K562 (cell line): Measurements from ENCODE around the gene ZKSCAN5. TPM values are rescaled to one million over a fixed set of nuclear protein-coding genes. Genes with fewer than 3 reads are reported as not detected.
A peak's percentile ranks its signal among the peaks of the same experiment; 100 is the strongest.

Experiments used
- ATAC-seq: fragments of 200-7000 bp; cut with Tn5 transposase; 3 replicates; pipeline ENCODE4 v1.9.1; 2020; ENCODE audit warnings: moderate library complexity
- BruUV-seq: library from RNA; stranded (reverse); fragments of 400-500 nt; replicated peaks from 2 replicates; lab custom pipeline; 2021; lab: Mats Ljungman, UMichigan
- CTCF ChIA-PET: fragments of 300-600 bp; formaldehyde crosslinking; extraction: SDS; loops from one replicate; lab custom pipeline; 2021; ENCODE audit warnings: low intra/inter-chr PET ratio; lab: Yijun Ruan, JAX
- POLR2A ChIA-PET: fragments of 300-600, 350-650 bp; sonication (Branson Sonifier 250); formaldehyde crosslinking; extraction: SDS; loops from one replicate; lab custom pipeline; 2021; ENCODE audit warnings: antibody characterized with exemption, inconsistent platforms; lab: Yijun Ruan, JAX
- DNase-seq, 4 experiments: peaks; one replicate each; pipeline versions ENCODE4 v3.0.0 to v3.0.0-alpha.2; 2011 to 2018; ENCODE audit warnings: low spot score in 3 of 4, mixed read lengths in 3 of 4; ENCODE audit errors: extremely low read depth in 1 of 4
- FAIRE-seq: peaks from 2 replicates; lab custom pipeline; 2011; peaks lifted over from hg19 to GRCh38; lab: Jason Lieb, UNC
- H2AFZ ChIP-seq: 2 replicates; pipeline ENCODE4 v1.6.0; 2011; ENCODE audit warnings: low read depth, low read length, control low read depth, inconsistent platforms
- H3K27ac ChIP-seq: fragments of 200-600 bp; 3 replicates; pipeline ENCODE4 v1.8.0; 2011; ENCODE audit warnings: low read depth, mild to moderate bottlenecking, control low read depth, inconsistent platforms, low read length, moderate library complexity, mixed read lengths; ENCODE audit errors: extremely low read depth
- H3K27me3 ChIP-seq, 2 experiments: fragments of 300-600 bp in 1 of 2; 2 replicates in 1 of 2; 3 replicates in 1 of 2; pipeline versions ENCODE4 v1.6.0 to v1.8.0; 2011; ENCODE audit warnings: inconsistent platforms in 2 of 2, low read length in 2 of 2, mild to moderate bottlenecking in 1 of 2, mixed read lengths in 1 of 2, moderate library complexity in 1 of 2; ENCODE audit not compliant: control insufficient read depth in 2 of 2, insufficient read depth in 2 of 2
- H3K36me3 ChIP-seq: fragments of 300-600 bp; 3 replicates; pipeline ENCODE4 v1.8.0; 2011; ENCODE audit warnings: mild to moderate bottlenecking, low read length, inconsistent platforms; ENCODE audit not compliant: control insufficient read depth, insufficient read depth
- H3K4me1 ChIP-seq, 2 experiments: fragments of 200-600 bp in 1 of 2; replicated peaks in 1 of 2; 2 replicates in 1 of 2; 3 replicates in 1 of 2; pipeline versions ENCODE4 v1.5.1 to v1.8.0; 2011; ENCODE audit warnings: inconsistent platforms in 2 of 2, low read length in 2 of 2, mild to moderate bottlenecking in 1 of 2, mixed read lengths in 1 of 2, moderate library complexity in 1 of 2; ENCODE audit not compliant: control insufficient read depth in 2 of 2, insufficient read depth in 2 of 2
- H3K4me2 ChIP-seq: 2 replicates; pipeline ENCODE4 v1.6.1; 2011; ENCODE audit warnings: low read length, control low read depth, inconsistent platforms, mixed read lengths; ENCODE audit not compliant: insufficient read depth
- H3K4me3 ChIP-seq: fragments of 200-600 bp; sonication (generic), shearing (Covaris generic); 2 replicates; pipeline ENCODE4 v1.5.1; 2016; ENCODE audit warnings: control low read depth, inconsistent platforms
- H3K79me2 ChIP-seq: fragments of 200-600 bp; 3 replicates; pipeline ENCODE4 v1.8.0; 2011; ENCODE audit warnings: low read length, inconsistent platforms; ENCODE audit not compliant: control insufficient read depth, insufficient read depth
- H3K9ac ChIP-seq, 2 experiments: 2 replicates each; pipeline versions ENCODE4 v1.6.0 to v1.6.1; 2011; ENCODE audit warnings: low read depth in 2 of 2, low read length in 2 of 2, control low read depth in 1 of 2, inconsistent platforms in 1 of 2, mild to moderate bottlenecking in 1 of 2, mixed read lengths in 1 of 2; ENCODE audit not compliant: insufficient read depth in 1 of 2
- H3K9me1 ChIP-seq: one replicate; pipeline ENCODE4 v1.6.0; 2011; ENCODE audit warnings: inconsistent platforms, mild to moderate bottlenecking, low read length, moderate library complexity; ENCODE audit not compliant: control insufficient read depth, insufficient read depth
- H3K9me3 ChIP-seq: replicated peaks from 2 replicates; pipeline ENCODE4 v1.5.1; 2011; ENCODE audit warnings: low read depth, low read length, inconsistent platforms; ENCODE audit not compliant: control insufficient read depth, insufficient read depth
- H4K20me1 ChIP-seq: replicated peaks from 2 replicates; pipeline ENCODE4 v1.6.1; 2011; ENCODE audit warnings: low read length, inconsistent platforms, mixed read lengths; ENCODE audit not compliant: control insufficient read depth, insufficient read depth
- DACH1 ChIP-seq: fragments of 450-650 bp; IDR thresholded peaks from 2 replicates; pipeline ENCODE4 v1.6.1; 2018; ENCODE audit not compliant: partially characterized antibody
- DPF2 ChIP-seq: fragments of 450-650 bp; IDR thresholded peaks from 2 replicates; pipeline ENCODE4 v1.6.1; 2016
- GABPB2 ChIP-seq: fragments of 250-450 bp; sonication (Bioruptor Pico); conservative IDR thresholded peaks from 2 replicates; pipeline ENCODE4 v1.5.1; 2021; ENCODE audit warnings: mild to moderate bottlenecking
- NEUROD1 ChIP-seq: fragments of 150-350 bp; IDR thresholded peaks from 2 replicates; pipeline ENCODE4 v1.6.1; 2014; ENCODE audit warnings: borderline replicate concordance, low read length, low read depth; ENCODE audit not compliant: partially characterized antibody
- NFIC ChIP-seq: fragments of 450-650 bp; IDR thresholded peaks from 2 replicates; pipeline ENCODE4 v1.6.1; 2017; ENCODE audit warnings: mild to moderate bottlenecking, inconsistent platforms
- SMARCA4 ChIP-seq: fragments of 450-650 bp; IDR thresholded peaks from 2 replicates; pipeline ENCODE4 v1.6.1; 2016
- SMARCB1 ChIP-seq: IDR thresholded peaks from 2 replicates; pipeline ENCODE4 v1.6.1; 2011; ENCODE audit warnings: improper control_type of control experiment, low read depth; ENCODE audit not compliant: insufficient read length
- SMARCE1 ChIP-seq: fragments of 450-650 bp; IDR thresholded peaks from 2 replicates; pipeline ENCODE4 v1.7.1; 2016; ENCODE audit warnings: mild to moderate bottlenecking
- ZNF282 ChIP-seq: sonication (generic); formaldehyde crosslinking; IDR thresholded peaks from 2 replicates; pipeline ENCODE4 v1.8.1; 2023; ENCODE audit warnings: missing genetic modification reagents
- WGBS: fragments of 100-300 bp; shearing (Covaris generic); methylation state at CpG from one replicate; pipeline ENCODE4 v1.1.6; 2016; ENCODE audit warnings: low coverage, mixed read lengths; ENCODE audit not compliant: insufficient coverage; ENCODE audit errors: missing lambda C conversion rate; 5-methylcytosine and 5-hydroxymethylcytosine counted together
- in situ Hi-C: fragments of 300-500 bp; cut with MboI; formaldehyde crosslinking; loops from 4 replicates; pipeline ENCODE4 v1.15.0; 2018; ENCODE audit warnings: inconsistent platforms, mixed read lengths
- intact Hi-C: fragments of 100-400 bp; cut with micrococcal nuclease; formaldehyde crosslinking; loops from 2 replicates; pipeline ENCODE4 v1.14.2; 2022
- polyA plus RNA-seq, 8 experiments: library from polyadenylated mRNA; depleted of rRNA in 4 of 8; stranded (reverse) in 5 of 8; unstranded in 3 of 8; fragments of >200 nt; fragmentation: Nextera tagmentation in 2 of 8; fragmentation: Illumina TruSeq in 1 of 8; extraction: Ambion mirVana in 2 of 8; extraction: Trizol in 1 of 8; gene quantifications; 2 replicates each; pipeline versions ENCODE4 v1.2.1 to v1.2.3, GENCODE V29; 2011 to 2014; ENCODE audit warnings: inconsistent platforms in 1 of 8, missing spikeins in 1 of 8
- total RNA-seq, 7 experiments: library from RNA; depleted of rRNA in 6 of 7; stranded (reverse); fragments of >200 nt in 6 of 7; fragmentation: Illumina TruSeq in 2 of 7; extraction: Trizol in 2 of 7; gene quantifications; 2 replicates each; pipeline versions ENCODE4 v1.2.1 to v1.2.3, GENCODE V29; 2011 to 2021; ENCODE audit warnings: low replicate concordance in 1 of 7
- TF ChIP-seq, protein P1 (sequence below): fragments of 200-600 bp; sonication (generic); IDR thresholded peaks from one replicate; pipeline ENCODE4 v1.6.1; 2012; ENCODE audit warnings: mild to moderate bottlenecking, low read depth, low read length, inconsistent platforms
- TF ChIP-seq, protein P2 (sequence below), 2 experiments: fragments of 200-800 bp in 1 of 2; sonication (Bioruptor generic) in 1 of 2; sonication (generic) in 1 of 2; formaldehyde crosslinking in 1 of 2; IDR thresholded peaks in 1 of 2; conservative IDR thresholded peaks in 1 of 2; 2 replicates each; pipeline versions ENCODE4 v1.5.0 to v1.6.1; 2016 to 2020; ENCODE audit warnings: missing compliant biosample characterization in 1 of 2, missing genetic modification characterization in 1 of 2, missing genetic modification reagents in 1 of 2

The ZKSCAN5 gene
- total and polyA plus RNA-seq, 9 of the 15 experiments (the other 6 are each of a cell fraction or from before 2014, with no cell fraction given), result 4.2 to 19.0 (median 15.0) TPM

DNA sequence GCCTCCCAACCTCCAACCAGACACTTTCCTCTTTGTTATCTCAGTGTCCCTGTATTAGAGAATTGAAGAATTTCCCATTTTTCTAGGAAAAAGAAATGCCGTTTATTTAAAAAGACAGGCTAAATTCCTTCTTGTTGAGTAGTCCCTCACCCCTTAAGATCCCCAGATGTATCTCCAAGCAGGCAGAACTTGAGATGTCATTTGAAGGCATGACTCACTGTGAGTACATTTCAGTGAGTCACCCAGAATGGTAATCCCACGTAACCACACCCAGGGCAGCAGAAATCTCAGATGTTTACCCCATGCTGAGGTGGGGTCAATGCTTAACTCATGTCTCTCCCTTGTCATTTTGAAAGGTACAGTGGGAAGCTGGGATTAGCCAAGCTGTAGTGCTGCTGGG, 58.4 kb downstream of the ZKSCAN5 start:
- in situ Hi-C loops, result no loop called here
- Histone ChIP-seq H3K4me2 (no peak overlapping the region), H3K36me3 (peaks cover 71% of the 10 kb centered on the region), H3K9me3 (no peaks in the 10 kb centered on the region), H4K20me1 (peaks cover 15% of the 10 kb centered on the region; the same call in 1 of the 2 replicates), H3K9ac (peak overlapping the region; percentile 15 to 41; a peak in 2 of 4 replicates), H3K79me2 (peaks cover 70% of the 10 kb centered on the region), H3K4me3 (no peak overlapping the region), H3K27me3 (no peaks in the 10 kb centered on the region), H2AFZ (no peak overlapping the region), H3K27ac (peak overlapping the region; percentile 73; the same call in 2 of the 3 replicates), H3K4me1 (peaks cover 15 to 16% of the 10 kb centered on the region in 2 experiments), H3K9me1 (peaks cover 8% of the 10 kb centered on the region)
- intact Hi-C loops, result no loop called here
- peak; percentile 80 to 87 (median 84) for DNase-seq
- CTCF ChIA-PET, result interaction anchor here (0.6 kb wide), 1 partner anchor 21 kb away, joined by 3 read pairs; no protein-coding TSS in a partner anchor
- ATAC-seq, result peak; percentile 40
- 14% methylated on average over 2 of the region's 2 CpGs for WGBS
- peak; percentile 93 for FAIRE-seq
- no TSS peak for BruUV-seq
- POLR2A ChIA-PET, result no interaction called here
- TF ChIP-seq SMARCE1, result peak; percentile 98
- TF ChIP-seq, protein P1, sequence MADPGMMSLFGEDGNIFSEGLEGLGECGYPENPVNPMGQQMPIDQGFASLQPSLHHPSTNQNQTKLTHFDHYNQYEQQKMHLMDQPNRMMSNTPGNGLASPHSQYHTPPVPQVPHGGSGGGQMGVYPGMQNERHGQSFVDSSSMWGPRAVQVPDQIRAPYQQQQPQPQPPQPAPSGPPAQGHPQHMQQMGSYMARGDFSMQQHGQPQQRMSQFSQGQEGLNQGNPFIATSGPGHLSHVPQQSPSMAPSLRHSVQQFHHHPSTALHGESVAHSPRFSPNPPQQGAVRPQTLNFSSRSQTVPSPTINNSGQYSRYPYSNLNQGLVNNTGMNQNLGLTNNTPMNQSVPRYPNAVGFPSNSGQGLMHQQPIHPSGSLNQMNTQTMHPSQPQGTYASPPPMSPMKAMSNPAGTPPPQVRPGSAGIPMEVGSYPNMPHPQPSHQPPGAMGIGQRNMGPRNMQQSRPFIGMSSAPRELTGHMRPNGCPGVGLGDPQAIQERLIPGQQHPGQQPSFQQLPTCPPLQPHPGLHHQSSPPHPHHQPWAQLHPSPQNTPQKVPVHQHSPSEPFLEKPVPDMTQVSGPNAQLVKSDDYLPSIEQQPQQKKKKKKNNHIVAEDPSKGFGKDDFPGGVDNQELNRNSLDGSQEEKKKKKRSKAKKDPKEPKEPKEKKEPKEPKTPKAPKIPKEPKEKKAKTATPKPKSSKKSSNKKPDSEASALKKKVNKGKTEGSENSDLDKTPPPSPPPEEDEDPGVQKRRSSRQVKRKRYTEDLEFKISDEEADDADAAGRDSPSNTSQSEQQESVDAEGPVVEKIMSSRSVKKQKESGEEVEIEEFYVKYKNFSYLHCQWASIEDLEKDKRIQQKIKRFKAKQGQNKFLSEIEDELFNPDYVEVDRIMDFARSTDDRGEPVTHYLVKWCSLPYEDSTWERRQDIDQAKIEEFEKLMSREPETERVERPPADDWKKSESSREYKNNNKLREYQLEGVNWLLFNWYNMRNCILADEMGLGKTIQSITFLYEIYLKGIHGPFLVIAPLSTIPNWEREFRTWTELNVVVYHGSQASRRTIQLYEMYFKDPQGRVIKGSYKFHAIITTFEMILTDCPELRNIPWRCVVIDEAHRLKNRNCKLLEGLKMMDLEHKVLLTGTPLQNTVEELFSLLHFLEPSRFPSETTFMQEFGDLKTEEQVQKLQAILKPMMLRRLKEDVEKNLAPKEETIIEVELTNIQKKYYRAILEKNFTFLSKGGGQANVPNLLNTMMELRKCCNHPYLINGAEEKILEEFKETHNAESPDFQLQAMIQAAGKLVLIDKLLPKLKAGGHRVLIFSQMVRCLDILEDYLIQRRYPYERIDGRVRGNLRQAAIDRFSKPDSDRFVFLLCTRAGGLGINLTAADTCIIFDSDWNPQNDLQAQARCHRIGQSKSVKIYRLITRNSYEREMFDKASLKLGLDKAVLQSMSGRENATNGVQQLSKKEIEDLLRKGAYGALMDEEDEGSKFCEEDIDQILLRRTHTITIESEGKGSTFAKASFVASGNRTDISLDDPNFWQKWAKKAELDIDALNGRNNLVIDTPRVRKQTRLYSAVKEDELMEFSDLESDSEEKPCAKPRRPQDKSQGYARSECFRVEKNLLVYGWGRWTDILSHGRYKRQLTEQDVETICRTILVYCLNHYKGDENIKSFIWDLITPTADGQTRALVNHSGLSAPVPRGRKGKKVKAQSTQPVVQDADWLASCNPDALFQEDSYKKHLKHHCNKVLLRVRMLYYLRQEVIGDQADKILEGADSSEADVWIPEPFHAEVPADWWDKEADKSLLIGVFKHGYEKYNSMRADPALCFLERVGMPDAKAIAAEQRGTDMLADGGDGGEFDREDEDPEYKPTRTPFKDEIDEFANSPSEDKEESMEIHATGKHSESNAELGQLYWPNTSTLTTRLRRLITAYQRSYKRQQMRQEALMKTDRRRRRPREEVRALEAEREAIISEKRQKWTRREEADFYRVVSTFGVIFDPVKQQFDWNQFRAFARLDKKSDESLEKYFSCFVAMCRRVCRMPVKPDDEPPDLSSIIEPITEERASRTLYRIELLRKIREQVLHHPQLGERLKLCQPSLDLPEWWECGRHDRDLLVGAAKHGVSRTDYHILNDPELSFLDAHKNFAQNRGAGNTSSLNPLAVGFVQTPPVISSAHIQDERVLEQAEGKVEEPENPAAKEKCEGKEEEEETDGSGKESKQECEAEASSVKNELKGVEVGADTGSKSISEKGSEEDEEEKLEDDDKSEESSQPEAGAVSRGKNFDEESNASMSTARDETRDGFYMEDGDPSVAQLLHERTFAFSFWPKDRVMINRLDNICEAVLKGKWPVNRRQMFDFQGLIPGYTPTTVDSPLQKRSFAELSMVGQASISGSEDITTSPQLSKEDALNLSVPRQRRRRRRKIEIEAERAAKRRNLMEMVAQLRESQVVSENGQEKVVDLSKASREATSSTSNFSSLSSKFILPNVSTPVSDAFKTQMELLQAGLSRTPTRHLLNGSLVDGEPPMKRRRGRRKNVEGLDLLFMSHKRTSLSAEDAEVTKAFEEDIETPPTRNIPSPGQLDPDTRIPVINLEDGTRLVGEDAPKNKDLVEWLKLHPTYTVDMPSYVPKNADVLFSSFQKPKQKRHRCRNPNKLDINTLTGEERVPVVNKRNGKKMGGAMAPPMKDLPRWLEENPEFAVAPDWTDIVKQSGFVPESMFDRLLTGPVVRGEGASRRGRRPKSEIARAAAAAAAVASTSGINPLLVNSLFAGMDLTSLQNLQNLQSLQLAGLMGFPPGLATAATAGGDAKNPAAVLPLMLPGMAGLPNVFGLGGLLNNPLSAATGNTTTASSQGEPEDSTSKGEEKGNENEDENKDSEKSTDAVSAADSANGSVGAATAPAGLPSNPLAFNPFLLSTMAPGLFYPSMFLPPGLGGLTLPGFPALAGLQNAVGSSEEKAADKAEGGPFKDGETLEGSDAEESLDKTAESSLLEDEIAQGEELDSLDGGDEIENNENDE, result no peak
- TF ChIP-seq, protein P2, sequence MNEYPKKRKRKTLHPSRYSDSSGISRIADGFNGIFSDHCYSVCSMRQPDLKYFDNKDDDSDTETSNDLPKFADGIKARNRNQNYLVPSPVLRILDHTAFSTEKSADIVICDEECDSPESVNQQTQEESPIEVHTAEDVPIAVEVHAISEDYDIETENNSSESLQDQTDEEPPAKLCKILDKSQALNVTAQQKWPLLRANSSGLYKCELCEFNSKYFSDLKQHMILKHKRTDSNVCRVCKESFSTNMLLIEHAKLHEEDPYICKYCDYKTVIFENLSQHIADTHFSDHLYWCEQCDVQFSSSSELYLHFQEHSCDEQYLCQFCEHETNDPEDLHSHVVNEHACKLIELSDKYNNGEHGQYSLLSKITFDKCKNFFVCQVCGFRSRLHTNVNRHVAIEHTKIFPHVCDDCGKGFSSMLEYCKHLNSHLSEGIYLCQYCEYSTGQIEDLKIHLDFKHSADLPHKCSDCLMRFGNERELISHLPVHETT (CRISPR knock-in tag; conservative IDR thresholded peaks at IDR 0.05 in 1 of 2, IDR thresholded peaks at IDR 0.05 in 1 of 2), result peak in 1 of 2 experiments; percentile 25; a peak in 1 of 4 replicates
- TF ChIP-seq DACH1, result peak; percentile 50
- no peak for TF ChIP-seq GABPB2
- TF ChIP-seq SMARCB1, result no peak
- no peak for TF ChIP-seq NFIC
- peak; percentile 97 for TF ChIP-seq DPF2
- no peak for TF ChIP-seq ZNF282 (CRISPR knock-in tag)
- TF ChIP-seq SMARCA4, result peak; percentile 98
- TF ChIP-seq NEUROD1, result peak; percentile 61
